H9 (cell line): ENCODE measurements around the gene FKBP4. TPM values are rescaled to one million over a fixed set of nuclear protein-coding genes. Genes with fewer than 3 reads are reported as not detected.

Experiments used
- DNase-seq: peaks from one replicate; pipeline ENCODE4 v3.0.0-alpha.2; 2017
- H2AFZ ChIP-seq: one replicate; pipeline ENCODE4 v1.6.1; 2013; ENCODE audit warnings: mild to moderate bottlenecking, low read length, control low read depth, moderate library complexity
- H2AK5ac ChIP-seq: 2 replicates; pipeline ENCODE4 v1.6.1; 2013; ENCODE audit warnings: low read length, control low read depth, mixed read lengths; ENCODE audit not compliant: insufficient read length
- H2BK120ac ChIP-seq: one replicate; pipeline ENCODE4 v1.6.1; 2013; ENCODE audit warnings: low read depth, mild to moderate bottlenecking, low read length, control low read depth, inconsistent platforms; ENCODE audit not compliant: poor library complexity, severe bottlenecking
- H2BK12ac ChIP-seq: 2 replicates; pipeline ENCODE4 v1.6.1; 2013; ENCODE audit warnings: low read length, control low read depth, mixed read lengths, low read depth; ENCODE audit not compliant: insufficient read length
- H2BK15ac ChIP-seq: 2 replicates; pipeline ENCODE4 v1.6.1; 2013; ENCODE audit warnings: low read depth, low read length, control low read depth
- H2BK20ac ChIP-seq: one replicate; pipeline ENCODE4 v1.6.1; 2013; ENCODE audit warnings: low read depth, mild to moderate bottlenecking, low read length, control low read depth, inconsistent platforms; ENCODE audit not compliant: poor library complexity, severe bottlenecking
- H2BK5ac ChIP-seq: 2 replicates; pipeline ENCODE4 v1.6.1; 2013; ENCODE audit warnings: low read length, control low read depth, mixed read lengths; ENCODE audit not compliant: insufficient read length
- H3K14ac ChIP-seq: 2 replicates; pipeline ENCODE4 v1.6.1; 2013; ENCODE audit warnings: low read length, control low read depth; ENCODE audit not compliant: insufficient read depth
- H3K18ac ChIP-seq: 2 replicates; pipeline ENCODE4 v1.6.1; 2013; ENCODE audit warnings: low read depth, mild to moderate bottlenecking, mixed read lengths, low read length, control low read depth; ENCODE audit not compliant: insufficient read length
- H3K23ac ChIP-seq: 2 replicates; pipeline ENCODE4 v1.6.1; 2013; ENCODE audit warnings: low read length, control low read depth, mixed read lengths, low read depth; ENCODE audit not compliant: insufficient read length
- H3K23me2 ChIP-seq: 2 replicates; pipeline ENCODE4 v1.6.1; 2013; ENCODE audit warnings: low read depth, mild to moderate bottlenecking, mixed read lengths, low read length, control low read depth; ENCODE audit not compliant: insufficient read length, poor library complexity, severe bottlenecking
- H3K27ac ChIP-seq: 2 replicates; pipeline ENCODE4 v1.5.1; 2013; ENCODE audit warnings: low read length, control low read depth, mixed read lengths, low read depth; ENCODE audit not compliant: insufficient read length
- H3K27me3 ChIP-seq: 2 replicates; pipeline ENCODE4 v1.6.1; 2013; ENCODE audit warnings: low read length, control low read depth, inconsistent platforms; ENCODE audit not compliant: insufficient read depth
- H3K4ac ChIP-seq: 2 replicates; pipeline ENCODE4 v1.6.1; 2013; ENCODE audit warnings: low read depth, mild to moderate bottlenecking, control low read depth, inconsistent platforms, low read length, moderate library complexity
- H3K4me1 ChIP-seq: 2 replicates; pipeline ENCODE4 v1.6.1; 2013; ENCODE audit warnings: low read length, control low read depth, inconsistent platforms; ENCODE audit not compliant: insufficient read depth
- H3K4me2 ChIP-seq: 2 replicates; pipeline ENCODE4 v1.6.1; 2013; ENCODE audit warnings: low read length, control low read depth, mixed read lengths; ENCODE audit not compliant: insufficient read length, insufficient read depth
- H3K56ac ChIP-seq: 2 replicates; pipeline ENCODE4 v1.6.1; 2013; ENCODE audit warnings: low read depth, mild to moderate bottlenecking, mixed read lengths, low read length, control low read depth; ENCODE audit not compliant: insufficient read length
- H3K79me1 ChIP-seq: 2 replicates; pipeline ENCODE4 v1.6.1; 2013; ENCODE audit warnings: low read depth, mild to moderate bottlenecking, moderate library complexity, low read length, control low read depth, inconsistent platforms; ENCODE audit not compliant: insufficient read depth, poor library complexity, severe bottlenecking
- H3K79me2 ChIP-seq: 2 replicates; pipeline ENCODE4 v1.6.1; 2013; ENCODE audit warnings: low read length, control low read depth, inconsistent platforms; ENCODE audit not compliant: insufficient read depth
- H3K9ac ChIP-seq: 2 replicates; pipeline ENCODE4 v1.6.1; 2013; ENCODE audit warnings: low read length, control low read depth, mixed read lengths; ENCODE audit not compliant: insufficient read length; ENCODE audit errors: extremely low read depth
- H3K9me3 ChIP-seq: one replicate; pipeline ENCODE4 v1.6.1; 2013; ENCODE audit warnings: low read depth, low read length, inconsistent platforms; ENCODE audit not compliant: control insufficient read depth
- H3T11ph ChIP-seq: one replicate; pipeline ENCODE4 v1.6.1; 2013; ENCODE audit warnings: mild to moderate bottlenecking, low read length, control low read depth, inconsistent platforms
- H4K20me1 ChIP-seq: one replicate; pipeline ENCODE4 v1.6.1; 2013; ENCODE audit not compliant: control insufficient read depth, insufficient read length, insufficient read depth
- H4K5ac ChIP-seq: 2 replicates; pipeline ENCODE4 v1.6.1; 2013; ENCODE audit warnings: low read depth, mild to moderate bottlenecking, mixed read lengths, low read length, control low read depth; ENCODE audit not compliant: insufficient read length
- H4K8ac ChIP-seq: replicated peaks from 2 replicates; pipeline ENCODE4 v1.6.1; 2013; ENCODE audit warnings: low read length, control low read depth, mixed read lengths, low read depth; ENCODE audit not compliant: insufficient read length
- H4K91ac ChIP-seq: 2 replicates; pipeline ENCODE4 v1.6.1; 2013; ENCODE audit warnings: low read depth, mild to moderate bottlenecking, moderate library complexity, mixed read lengths, low read length, control low read depth; ENCODE audit not compliant: insufficient read length
- H3K27ac Mint-ChIP-seq, 3 experiments: 2 replicates in 2 of 3; 3 replicates in 1 of 3; pipeline ENCODE4 v1.8.0; 2020 to 2021; ENCODE audit warnings: mixed read lengths in 3 of 3, mild to moderate bottlenecking in 1 of 3, moderate library complexity in 1 of 3
- H3K27me3 Mint-ChIP-seq: 2 replicates; pipeline ENCODE4 v1.8.0; 2021; ENCODE audit warnings: low read depth, mild to moderate bottlenecking, moderate library complexity, mixed read lengths
- H3K36me3 Mint-ChIP-seq, 3 experiments: 2 replicates in 2 of 3; 3 replicates in 1 of 3; pipeline ENCODE4 v1.8.0; 2020 to 2021; ENCODE audit warnings: low read depth in 3 of 3, mixed read lengths in 3 of 3; ENCODE audit not compliant: insufficient read depth in 1 of 3
- H3K4me1 Mint-ChIP-seq, 2 experiments: 2 replicates each; pipeline ENCODE4 v1.8.0; 2020; ENCODE audit warnings: mixed read lengths in 2 of 2
- H3K4me3 Mint-ChIP-seq, 2 experiments: 2 replicates in 1 of 2; 3 replicates in 1 of 2; pipeline ENCODE4 v1.8.0; 2020 to 2021; ENCODE audit warnings: mild to moderate bottlenecking in 2 of 2, mixed read lengths in 2 of 2, moderate library complexity in 1 of 2
- H3K9me3 Mint-ChIP-seq, 2 experiments: 2 replicates in 1 of 2; 3 replicates in 1 of 2; pipeline ENCODE4 v1.8.0; 2020; ENCODE audit warnings: mild to moderate bottlenecking in 2 of 2, mixed read lengths in 2 of 2, moderate library complexity in 1 of 2
- WGBS: extraction: QIAGEN DNeasy Blood & Tissue Kit; methylation state at CpG from one replicate; pipeline ENCODE4 v1.1.7; 2013; ENCODE audit warnings: missing lambda C conversion rate, low lambda C conversion rate, mixed read lengths; ENCODE audit not compliant: insufficient read length; ENCODE audit errors: extremely low coverage; 5-methylcytosine and 5-hydroxymethylcytosine counted together
- total RNA-seq: library from RNA; stranded (reverse); gene quantifications from 2 replicates; pipeline ENCODE4 v1.2.1, GENCODE V29; 2021
- TF ChIP-seq, protein P1 (sequence below): fragments of 200-600 bp; sonication (generic); conservative IDR thresholded peaks from 3 replicates; pipeline ENCODE4 v1.8.0; 2021; ENCODE audit warnings: antibody characterized with exemption, mild to moderate bottlenecking

FKBP4 gene
- total RNA-seq, 1 experiment from 2014 or later = 221 TPM

GRCh38 chr12:2834581-2835491 is 40.1 kb downstream of the FKBP4 start, which contains the start of gene NRIP2:
NRIP2 (minus strand) TSS chr12:2835035; CDS start chr12:2834983, 52 bp downstream.
- H3K9me3 ChIP-seq = no peaks in the 10 kb centered on the region
- Mint-ChIP-seq H3K4me1 (peaks cover 17 to 29% of the 10 kb centered on the region in 2 experiments), H3K27me3 (no peaks in the 10 kb centered on the region), H3K36me3 (peaks cover 1 to 24% (median 19%) of the 10 kb centered on the region in 3 experiments; a peak in 4 of 7 replicates), H3K4me3 (peak within 1 kb of the TSS in 1 of 2 experiments; percentile 65; a peak in 2 of 5 replicates), H3K27ac (peak within 1 kb of the TSS; percentile 26 to 30 (median 29); a peak in 1 of 7 replicates), H3K9me3 (no peaks in the 10 kb centered on the region)
- H3K27me3 ChIP-seq = no peaks in the 10 kb centered on the region
- no peak within 1 kb of the TSS for H3K4me2 ChIP-seq
- no peak for DNase-seq
- no peak within 1 kb of the TSS for H4K5ac ChIP-seq
- no peak within 1 kb of the TSS for H4K8ac ChIP-seq
- no peak within 1 kb of the TSS for H3K4ac ChIP-seq
- H3K14ac ChIP-seq = no peak within 1 kb of the TSS
- H3K23ac ChIP-seq = no peak within 1 kb of the TSS
- no peak within 1 kb of the TSS for H2AFZ ChIP-seq
- no peak within 1 kb of the TSS for H2BK5ac ChIP-seq
- H2BK120ac ChIP-seq = no peak within 1 kb of the TSS
- no peak within 1 kb of the TSS for H4K91ac ChIP-seq
- no peak within 1 kb of the TSS for H2AK5ac ChIP-seq
- TF ChIP-seq, protein P1, sequence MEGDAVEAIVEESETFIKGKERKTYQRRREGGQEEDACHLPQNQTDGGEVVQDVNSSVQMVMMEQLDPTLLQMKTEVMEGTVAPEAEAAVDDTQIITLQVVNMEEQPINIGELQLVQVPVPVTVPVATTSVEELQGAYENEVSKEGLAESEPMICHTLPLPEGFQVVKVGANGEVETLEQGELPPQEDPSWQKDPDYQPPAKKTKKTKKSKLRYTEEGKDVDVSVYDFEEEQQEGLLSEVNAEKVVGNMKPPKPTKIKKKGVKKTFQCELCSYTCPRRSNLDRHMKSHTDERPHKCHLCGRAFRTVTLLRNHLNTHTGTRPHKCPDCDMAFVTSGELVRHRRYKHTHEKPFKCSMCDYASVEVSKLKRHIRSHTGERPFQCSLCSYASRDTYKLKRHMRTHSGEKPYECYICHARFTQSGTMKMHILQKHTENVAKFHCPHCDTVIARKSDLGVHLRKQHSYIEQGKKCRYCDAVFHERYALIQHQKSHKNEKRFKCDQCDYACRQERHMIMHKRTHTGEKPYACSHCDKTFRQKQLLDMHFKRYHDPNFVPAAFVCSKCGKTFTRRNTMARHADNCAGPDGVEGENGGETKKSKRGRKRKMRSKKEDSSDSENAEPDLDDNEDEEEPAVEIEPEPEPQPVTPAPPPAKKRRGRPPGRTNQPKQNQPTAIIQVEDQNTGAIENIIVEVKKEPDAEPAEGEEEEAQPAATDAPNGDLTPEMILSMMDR = no peak
- WGBS = no CpG with 5 or more reads among the region's 32 CpGs
- no peak within 1 kb of the TSS for H3K27ac ChIP-seq
- H2BK12ac ChIP-seq = no peak within 1 kb of the TSS
- no peaks in the 10 kb centered on the region for H4K20me1 ChIP-seq
- H3K79me2 ChIP-seq = no peaks in the 10 kb centered on the region
- H2BK20ac ChIP-seq = no peak within 1 kb of the TSS
- H3K79me1 ChIP-seq = no peaks in the 10 kb centered on the region
- no peak within 1 kb of the TSS for H2BK15ac ChIP-seq
- H3K18ac ChIP-seq = no peak within 1 kb of the TSS
- H3K4me1 ChIP-seq = no peaks in the 10 kb centered on the region
- no peaks in the 10 kb centered on the region for H3K23me2 ChIP-seq
- no peak within 1 kb of the TSS for H3K9ac ChIP-seq
- H3K56ac ChIP-seq = no peak within 1 kb of the TSS
- H3T11ph ChIP-seq = no peak within 1 kb of the TSS
